ENCODE measurements around the gene RPS6KA5. TPM values are rescaled to one million over a fixed set of nuclear protein-coding genes. Genes with fewer than 3 reads are reported as not detected.

RPS6KA5 gene
- total RNA-seq, 4 donors from 2014 or later: 5.8 to 18.4 (median 9.8) TPM

DNA sequence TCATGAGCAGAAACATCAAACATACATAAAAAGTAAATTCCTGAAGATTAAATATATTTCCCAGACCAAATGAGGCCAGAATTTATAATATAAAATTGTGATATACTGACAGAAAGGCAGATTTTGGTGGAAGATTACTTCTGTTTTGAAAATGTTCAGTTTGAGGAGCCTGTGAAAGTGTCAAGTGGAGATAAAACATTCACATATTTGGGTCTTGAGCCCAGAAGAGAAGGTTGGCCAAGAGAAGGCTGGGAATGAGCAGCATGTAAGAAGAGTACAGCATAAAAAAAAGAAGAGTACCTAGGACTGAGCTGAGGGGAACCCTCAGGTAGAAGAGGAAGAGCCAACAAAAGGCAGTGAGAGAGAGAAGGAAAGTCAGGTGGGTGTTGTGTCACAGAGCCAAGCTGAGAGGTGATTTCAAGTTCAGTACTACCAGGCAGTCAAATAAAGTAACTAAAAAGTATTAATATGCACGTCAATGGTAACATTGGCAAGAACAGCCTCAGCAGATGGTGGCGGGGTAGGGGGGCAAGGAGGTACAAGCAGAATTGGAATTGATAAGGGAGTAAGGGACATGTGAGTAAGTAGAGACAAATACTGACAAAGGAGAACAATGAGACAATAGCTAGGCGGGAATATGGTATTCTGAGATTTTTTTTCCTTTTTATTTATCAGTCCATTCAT is 123.5 kb downstream of the RPS6KA5 start:
- Histone ChIP-seq H3K27me3 (no peaks in the 10 kb centered on the region), H3K36me3 (no peaks in the 10 kb centered on the region), H3K4me3 (no peak overlapping the region), H3K9me3 (no peaks in the 10 kb centered on the region), H3K27ac (no peak overlapping the region), H3K4me1 (no peaks in the 10 kb centered on the region)
- TF ChIP-seq, protein P1, sequence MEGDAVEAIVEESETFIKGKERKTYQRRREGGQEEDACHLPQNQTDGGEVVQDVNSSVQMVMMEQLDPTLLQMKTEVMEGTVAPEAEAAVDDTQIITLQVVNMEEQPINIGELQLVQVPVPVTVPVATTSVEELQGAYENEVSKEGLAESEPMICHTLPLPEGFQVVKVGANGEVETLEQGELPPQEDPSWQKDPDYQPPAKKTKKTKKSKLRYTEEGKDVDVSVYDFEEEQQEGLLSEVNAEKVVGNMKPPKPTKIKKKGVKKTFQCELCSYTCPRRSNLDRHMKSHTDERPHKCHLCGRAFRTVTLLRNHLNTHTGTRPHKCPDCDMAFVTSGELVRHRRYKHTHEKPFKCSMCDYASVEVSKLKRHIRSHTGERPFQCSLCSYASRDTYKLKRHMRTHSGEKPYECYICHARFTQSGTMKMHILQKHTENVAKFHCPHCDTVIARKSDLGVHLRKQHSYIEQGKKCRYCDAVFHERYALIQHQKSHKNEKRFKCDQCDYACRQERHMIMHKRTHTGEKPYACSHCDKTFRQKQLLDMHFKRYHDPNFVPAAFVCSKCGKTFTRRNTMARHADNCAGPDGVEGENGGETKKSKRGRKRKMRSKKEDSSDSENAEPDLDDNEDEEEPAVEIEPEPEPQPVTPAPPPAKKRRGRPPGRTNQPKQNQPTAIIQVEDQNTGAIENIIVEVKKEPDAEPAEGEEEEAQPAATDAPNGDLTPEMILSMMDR (IDR thresholded peaks at IDR 0.05 in 4 of 5, conservative IDR thresholded peaks at IDR 0.05 in 1 of 5): no peak
- TF ChIP-seq POLR2A (IDR thresholded peaks at IDR 0.05): no peak
- in situ Hi-C loops (cut with MboI; ENCODE audit: low sequenced_read_pairs in 4 of 4): no loop called here
- intact Hi-C loops (cut with DNase I; ENCODE audit: low total_unique reads): no loop called here
- no peak for ATAC-seq
- DNase-seq: no peak

DNA sequence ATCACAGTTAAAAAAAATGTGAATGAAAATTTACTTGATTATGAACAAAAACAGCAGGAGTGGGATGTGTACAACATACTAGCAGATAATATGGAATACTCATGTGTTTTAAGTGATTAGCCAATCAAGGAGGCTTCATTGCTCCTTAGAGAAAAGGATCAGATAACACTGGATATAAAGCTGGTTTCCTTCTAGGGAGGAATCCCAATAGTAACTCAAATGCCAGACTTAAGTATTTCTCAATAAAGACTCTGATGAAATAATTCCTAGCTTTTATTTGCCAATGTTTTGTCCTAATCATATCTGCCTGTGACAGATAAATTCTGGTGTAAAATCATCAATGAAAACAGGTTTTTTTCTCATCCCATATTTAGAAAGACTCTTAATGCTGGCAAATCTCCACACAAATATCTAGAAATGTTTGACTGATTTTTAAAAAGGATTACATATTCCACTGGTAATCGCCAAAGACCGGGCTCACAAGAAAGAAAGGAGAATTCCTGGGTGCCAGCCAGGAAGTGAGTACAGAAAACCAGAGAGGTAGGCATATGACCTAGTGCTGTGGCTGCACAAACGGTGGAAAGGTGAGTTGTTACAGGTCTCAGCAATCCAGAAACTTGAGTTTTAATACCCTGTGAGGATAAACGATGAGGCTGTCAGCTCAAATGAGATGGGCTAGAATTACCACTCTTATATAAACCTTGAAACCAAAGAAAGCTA is 135.7 kb downstream of the RPS6KA5 start:
- intact Hi-C loops (cut with DNase I; ENCODE audit: low total_unique reads) (no loop called here), in situ Hi-C loops (cut with MboI; ENCODE audit: low sequenced_read_pairs in 4 of 4) (no loop called here)
- Histone ChIP-seq H3K4me3 (no peak overlapping the region), H3K27me3 (no peaks in the 10 kb centered on the region), H3K27ac (no peak overlapping the region), H3K36me3 (no peaks in the 10 kb centered on the region), H3K9me3 (no peaks in the 10 kb centered on the region), H3K4me1 (no peaks in the 10 kb centered on the region)
- DNase-seq (no peak), ATAC-seq (peak in 1 of 2 donors; percentile 24)
- TF ChIP-seq POLR2A (IDR thresholded peaks at IDR 0.05): no peak
- TF ChIP-seq, protein P1 (IDR thresholded peaks at IDR 0.05 in 4 of 5, conservative IDR thresholded peaks at IDR 0.05 in 1 of 5): no peak

DNA sequence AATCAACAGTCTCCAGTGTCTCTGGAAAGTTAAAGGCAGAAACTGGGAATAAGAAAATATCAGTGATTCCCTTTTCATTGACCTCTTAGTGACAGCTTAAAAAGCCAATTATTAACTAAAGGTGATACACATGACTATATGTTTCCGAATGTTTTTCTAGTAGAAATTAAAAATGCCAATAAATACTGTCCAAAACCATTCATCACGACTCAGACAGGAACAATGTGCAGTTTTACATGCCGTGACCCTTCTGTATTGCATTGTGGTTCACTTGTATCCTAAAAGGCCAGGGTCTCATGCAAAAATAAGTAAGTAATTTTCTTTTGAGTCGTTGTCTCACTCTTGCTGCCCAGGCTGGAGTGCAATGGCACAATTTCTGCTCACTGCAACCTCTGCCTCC is 138.3 kb downstream of the RPS6KA5 start:
- Histone ChIP-seq H3K27ac (no peak overlapping the region), H3K36me3 (no peaks in the 10 kb centered on the region), H3K9me3 (no peaks in the 10 kb centered on the region), H3K4me3 (no peak overlapping the region), H3K27me3 (no peaks in the 10 kb centered on the region), H3K4me1 (no peaks in the 10 kb centered on the region)
- TF ChIP-seq, protein P1 (IDR thresholded peaks at IDR 0.05 in 4 of 5, conservative IDR thresholded peaks at IDR 0.05 in 1 of 5): no peak
- no peak for TF ChIP-seq POLR2A (IDR thresholded peaks at IDR 0.05)
- intact Hi-C loops (cut with DNase I; ENCODE audit: low total_unique reads) (no loop called here), in situ Hi-C loops (cut with MboI; ENCODE audit: low sequenced_read_pairs in 4 of 4) (no loop called here)
- DNase-seq (no peak), ATAC-seq (no peak)

DNA sequence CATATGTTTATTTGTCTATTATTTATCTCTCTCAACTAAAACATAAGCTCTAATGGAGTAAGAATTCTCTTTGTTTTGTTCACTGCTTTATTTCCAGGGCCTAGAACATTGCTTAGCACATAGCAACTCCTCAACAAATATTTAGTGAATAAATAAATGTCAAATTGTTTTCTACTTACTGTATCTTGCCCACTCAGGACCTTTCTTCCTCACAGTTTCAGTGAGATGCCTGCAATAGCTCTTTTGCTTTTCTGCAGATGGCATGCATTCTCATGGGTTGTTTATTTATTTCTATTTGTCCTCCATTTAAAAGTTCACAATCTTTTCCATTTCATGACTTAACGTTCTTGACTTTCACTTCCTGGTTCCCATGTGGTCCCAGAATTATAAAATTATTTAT is 149.3 kb downstream of the RPS6KA5 start:
- TF ChIP-seq, protein P1 (IDR thresholded peaks at IDR 0.05 in 4 of 5, conservative IDR thresholded peaks at IDR 0.05 in 1 of 5): no peak
- TF ChIP-seq POLR2A (IDR thresholded peaks at IDR 0.05): no peak
- Histone ChIP-seq H3K27me3 (no peaks in the 10 kb centered on the region), H3K4me3 (no peak overlapping the region), H3K27ac (no peak overlapping the region), H3K36me3 (no peaks in the 10 kb centered on the region), H3K4me1 (no peaks in the 10 kb centered on the region), H3K9me3 (no peaks in the 10 kb centered on the region)
- intact Hi-C loops (cut with DNase I; ENCODE audit: low total_unique reads): no loop called here
- DNase-seq: no peak
- in situ Hi-C loops (cut with MboI; ENCODE audit: low sequenced_read_pairs in 4 of 4): no loop called here
- no peak for ATAC-seq

Measured in gastrocnemius medialis (tissue), 4 donors.